Measurements from ENCODE around the gene FLOT1.

FLOT1 gene, protein sequence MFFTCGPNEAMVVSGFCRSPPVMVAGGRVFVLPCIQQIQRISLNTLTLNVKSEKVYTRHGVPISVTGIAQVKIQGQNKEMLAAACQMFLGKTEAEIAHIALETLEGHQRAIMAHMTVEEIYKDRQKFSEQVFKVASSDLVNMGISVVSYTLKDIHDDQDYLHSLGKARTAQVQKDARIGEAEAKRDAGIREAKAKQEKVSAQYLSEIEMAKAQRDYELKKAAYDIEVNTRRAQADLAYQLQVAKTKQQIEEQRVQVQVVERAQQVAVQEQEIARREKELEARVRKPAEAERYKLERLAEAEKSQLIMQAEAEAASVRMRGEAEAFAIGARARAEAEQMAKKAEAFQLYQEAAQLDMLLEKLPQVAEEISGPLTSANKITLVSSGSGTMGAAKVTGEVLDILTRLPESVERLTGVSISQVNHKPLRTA

DNA sequence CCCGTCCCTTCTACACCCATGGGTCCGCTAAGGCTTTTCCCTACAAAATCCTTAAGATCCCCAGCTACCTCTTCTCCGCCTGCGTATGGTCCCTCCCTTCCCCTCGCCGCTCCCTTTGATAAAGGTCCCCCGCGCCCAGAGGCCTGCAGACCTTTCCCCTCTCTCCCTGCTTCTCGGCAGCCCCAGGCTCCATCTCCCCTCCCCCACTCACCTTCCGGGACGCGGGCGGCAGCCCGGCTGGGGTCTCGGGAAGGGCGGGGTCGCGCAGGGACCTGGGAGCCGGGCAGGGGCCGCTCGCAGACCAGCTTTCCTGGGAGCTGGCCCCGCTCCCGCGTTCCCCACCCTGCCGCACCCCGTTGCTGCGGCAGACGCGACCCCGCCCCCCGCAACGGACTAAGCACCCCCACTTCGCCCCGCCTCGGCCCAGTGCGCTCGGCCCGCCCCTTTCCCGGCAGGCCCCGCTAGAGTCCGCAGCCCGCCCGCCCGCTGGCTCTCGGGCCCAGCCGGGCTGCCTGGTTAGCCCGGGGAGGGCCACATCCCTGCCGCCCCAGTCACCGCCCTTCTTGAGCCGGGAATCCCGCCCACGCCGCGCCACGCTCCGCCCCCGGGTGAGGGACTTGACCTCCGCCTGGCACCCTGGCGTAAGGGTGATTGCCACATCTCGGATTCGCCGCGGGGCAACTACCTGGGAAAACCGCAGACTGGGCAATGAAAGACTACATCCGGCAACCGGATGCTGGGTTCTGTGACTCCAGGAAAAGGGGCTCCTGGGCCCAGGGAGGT, at the start of gene FLOT1:
TSS of gene FLOT1 (minus strand) at position 372 of the 783 bp plus-strand sequence. CDS start 498 bp downstream, outside the sequence.
- no peaks in the 10 kb centered on the region for H3K27me3 ChIP-seq (ENCODE audit: insufficient read depth, poor library complexity, severe bottlenecking)
- peak within 1 kb of the TSS; percentile 98 for H3K27ac ChIP-seq (ENCODE audit: poor library complexity, severe bottlenecking)
- H3K4me3 ChIP-seq (ENCODE audit: severe bottlenecking), result peak within 1 kb of the TSS; percentile 72
- DNase-seq (ENCODE audit: low spot score) (peak; percentile 98), ATAC-seq (ENCODE audit: low read depth) (peak; percentile 80)
- H3K9me3 ChIP-seq (ENCODE audit: severe bottlenecking), result no peaks in the 10 kb centered on the region
- peaks cover 3% of the 10 kb centered on the region for H3K4me1 ChIP-seq (ENCODE audit: insufficient read depth, poor library complexity, severe bottlenecking)
- H3K36me3 ChIP-seq (ENCODE audit: low read depth), result peaks cover 52% of the 10 kb centered on the region
- TF ChIP-seq, protein P1, sequence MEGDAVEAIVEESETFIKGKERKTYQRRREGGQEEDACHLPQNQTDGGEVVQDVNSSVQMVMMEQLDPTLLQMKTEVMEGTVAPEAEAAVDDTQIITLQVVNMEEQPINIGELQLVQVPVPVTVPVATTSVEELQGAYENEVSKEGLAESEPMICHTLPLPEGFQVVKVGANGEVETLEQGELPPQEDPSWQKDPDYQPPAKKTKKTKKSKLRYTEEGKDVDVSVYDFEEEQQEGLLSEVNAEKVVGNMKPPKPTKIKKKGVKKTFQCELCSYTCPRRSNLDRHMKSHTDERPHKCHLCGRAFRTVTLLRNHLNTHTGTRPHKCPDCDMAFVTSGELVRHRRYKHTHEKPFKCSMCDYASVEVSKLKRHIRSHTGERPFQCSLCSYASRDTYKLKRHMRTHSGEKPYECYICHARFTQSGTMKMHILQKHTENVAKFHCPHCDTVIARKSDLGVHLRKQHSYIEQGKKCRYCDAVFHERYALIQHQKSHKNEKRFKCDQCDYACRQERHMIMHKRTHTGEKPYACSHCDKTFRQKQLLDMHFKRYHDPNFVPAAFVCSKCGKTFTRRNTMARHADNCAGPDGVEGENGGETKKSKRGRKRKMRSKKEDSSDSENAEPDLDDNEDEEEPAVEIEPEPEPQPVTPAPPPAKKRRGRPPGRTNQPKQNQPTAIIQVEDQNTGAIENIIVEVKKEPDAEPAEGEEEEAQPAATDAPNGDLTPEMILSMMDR (IDR thresholded peaks at IDR 0.05; ENCODE audit: poor library complexity, severe bottlenecking), result no peak

DNA sequence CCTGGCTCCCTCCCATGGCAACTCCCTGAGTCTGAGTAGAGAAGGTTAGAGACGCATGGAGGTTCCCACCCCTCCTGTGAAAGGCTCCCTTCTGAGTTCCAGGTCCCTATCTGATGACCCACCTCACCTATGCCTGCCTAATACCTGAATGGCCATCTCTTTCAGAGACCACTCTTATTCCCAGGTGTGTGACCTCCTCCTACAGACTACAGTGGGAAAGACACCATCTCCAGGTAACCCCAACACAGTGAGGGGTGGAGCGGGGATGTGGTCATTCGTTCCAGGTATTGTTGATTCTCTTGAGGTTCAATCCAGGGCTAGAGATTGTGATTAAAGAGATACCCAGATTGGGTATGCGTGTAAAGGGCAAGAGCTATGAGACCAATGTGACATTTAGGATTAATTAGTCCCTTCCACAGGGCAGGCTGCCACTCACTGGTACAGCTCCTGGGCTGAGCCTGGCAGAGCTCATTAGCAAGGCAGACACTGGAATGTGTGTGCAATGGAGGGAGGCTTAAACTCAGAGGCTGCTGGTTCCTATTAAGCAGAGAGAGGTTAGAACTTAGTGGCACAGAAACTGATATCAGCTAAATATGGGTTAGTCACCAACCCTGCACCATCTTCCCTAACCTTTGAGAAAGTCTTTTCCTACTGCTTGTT, 48.4 kb upstream of the FLOT1 start:
- Histone ChIP-seq H3K4me1 (ENCODE audit: insufficient read depth, poor library complexity, severe bottlenecking) (peaks cover 7% of the 10 kb centered on the region), H3K9me3 (ENCODE audit: severe bottlenecking) (no peaks in the 10 kb centered on the region), H3K27ac (ENCODE audit: poor library complexity, severe bottlenecking) (no peak overlapping the region), H3K4me3 (ENCODE audit: severe bottlenecking) (no peak overlapping the region), H3K27me3 (ENCODE audit: insufficient read depth, poor library complexity, severe bottlenecking) (no peaks in the 10 kb centered on the region), H3K36me3 (ENCODE audit: low read depth) (no peaks in the 10 kb centered on the region)
- TF ChIP-seq, protein P1 (IDR thresholded peaks at IDR 0.05; ENCODE audit: poor library complexity, severe bottlenecking), result no peak
- DNase-seq (ENCODE audit: low spot score) (no peak), ATAC-seq (ENCODE audit: low read depth) (no peak)

DNA sequence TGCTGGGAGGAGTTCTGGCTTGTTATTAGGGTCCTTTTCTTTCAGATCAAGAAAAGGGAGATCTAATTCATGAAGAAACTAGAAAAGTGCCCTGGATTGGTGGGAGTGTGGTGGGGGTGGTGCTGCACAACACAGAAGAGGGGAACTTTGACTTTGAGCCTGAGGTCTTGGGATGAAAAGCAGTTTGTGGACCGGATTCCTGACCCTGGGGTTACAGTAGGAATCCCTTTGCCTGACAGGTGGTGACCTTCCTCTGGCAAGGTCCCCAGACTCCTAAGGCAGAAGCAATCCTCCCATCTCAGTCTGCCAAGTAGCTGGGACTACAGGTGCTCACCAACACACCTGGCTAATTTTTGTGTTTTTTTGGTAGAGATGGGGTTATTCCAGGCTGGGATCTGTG, 47.1 kb upstream of the FLOT1 start:
- no peak for DNase-seq (ENCODE audit: low spot score)

DNA sequence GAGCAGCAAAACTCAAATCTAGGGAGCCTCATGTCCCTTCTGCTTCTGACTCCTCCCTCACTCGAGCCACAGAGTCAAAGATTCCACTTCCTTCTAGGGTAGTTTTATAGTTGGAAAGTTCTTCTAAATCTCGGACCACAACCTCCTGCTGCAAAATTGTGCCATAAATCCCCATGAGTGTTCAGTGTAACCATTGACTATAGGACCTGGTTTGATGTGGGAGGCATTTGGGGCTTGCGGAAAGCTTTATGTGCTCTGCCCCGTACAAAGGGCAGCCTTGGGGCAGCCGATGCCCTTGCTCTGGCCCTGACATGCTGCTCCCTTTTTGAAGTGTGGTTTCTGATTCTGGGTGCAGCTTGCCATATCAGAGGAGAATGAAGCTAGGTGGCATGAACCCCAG, 45.5 kb upstream of the FLOT1 start:
- TF ChIP-seq, protein P1 (IDR thresholded peaks at IDR 0.05; ENCODE audit: poor library complexity, severe bottlenecking), result no peak
- ATAC-seq (ENCODE audit: low read depth), result no peak

More for the DNA sequence above, 47.1 kb upstream of the FLOT1 start:
- no peak overlapping the region for H3K27ac ChIP-seq (ENCODE audit: poor library complexity, severe bottlenecking)
- H3K36me3 ChIP-seq (ENCODE audit: low read depth), result no peaks in the 10 kb centered on the region
- H3K4me3 ChIP-seq (ENCODE audit: severe bottlenecking), result no peak overlapping the region
- ATAC-seq (ENCODE audit: low read depth), result no peak
- H3K27me3 ChIP-seq (ENCODE audit: insufficient read depth, poor library complexity, severe bottlenecking), result no peaks in the 10 kb centered on the region
- peaks cover 4% of the 10 kb centered on the region for H3K4me1 ChIP-seq (ENCODE audit: insufficient read depth, poor library complexity, severe bottlenecking)
- TF ChIP-seq, protein P1 (IDR thresholded peaks at IDR 0.05; ENCODE audit: poor library complexity, severe bottlenecking), result no peak
- H3K9me3 ChIP-seq (ENCODE audit: severe bottlenecking), result no peaks in the 10 kb centered on the region

More for the DNA sequence above, 45.5 kb upstream of the FLOT1 start:
- H3K27me3 ChIP-seq (ENCODE audit: insufficient read depth, poor library complexity, severe bottlenecking), result no peaks in the 10 kb centered on the region
- no peaks in the 10 kb centered on the region for H3K36me3 ChIP-seq (ENCODE audit: low read depth)
- no peaks in the 10 kb centered on the region for H3K9me3 ChIP-seq (ENCODE audit: severe bottlenecking)
- H3K27ac ChIP-seq (ENCODE audit: poor library complexity, severe bottlenecking), result no peak overlapping the region
- DNase-seq (ENCODE audit: low spot score), result no peak
- H3K4me1 ChIP-seq (ENCODE audit: insufficient read depth, poor library complexity, severe bottlenecking), result peaks cover 5% of the 10 kb centered on the region
- no peak overlapping the region for H3K4me3 ChIP-seq (ENCODE audit: severe bottlenecking)
